D721Med (cell line): ENCODE measurements around the gene SKAP1.
A peak's percentile ranks its signal among the peaks of the same experiment; 100 is the strongest.

Experiments
- DNase-seq: peaks from one replicate; pipeline ENCODE4 v3.0.0; 2011; ENCODE audit warnings: low spot score; ENCODE audit not compliant: insufficient read length
- FAIRE-seq: peaks from 2 replicates; lab custom pipeline; 2011; peaks lifted over from hg19 to GRCh38; lab: Jason Lieb, UNC
- TF ChIP-seq, protein P1 (sequence below): IDR thresholded peaks from 2 replicates; pipeline ENCODE4 v1.5.1; 2012; ENCODE audit warnings: mild to moderate bottlenecking, control low read depth; ENCODE audit not compliant: insufficient read depth; ENCODE audit errors: missing control alignments

Gene SKAP1

DNA sequence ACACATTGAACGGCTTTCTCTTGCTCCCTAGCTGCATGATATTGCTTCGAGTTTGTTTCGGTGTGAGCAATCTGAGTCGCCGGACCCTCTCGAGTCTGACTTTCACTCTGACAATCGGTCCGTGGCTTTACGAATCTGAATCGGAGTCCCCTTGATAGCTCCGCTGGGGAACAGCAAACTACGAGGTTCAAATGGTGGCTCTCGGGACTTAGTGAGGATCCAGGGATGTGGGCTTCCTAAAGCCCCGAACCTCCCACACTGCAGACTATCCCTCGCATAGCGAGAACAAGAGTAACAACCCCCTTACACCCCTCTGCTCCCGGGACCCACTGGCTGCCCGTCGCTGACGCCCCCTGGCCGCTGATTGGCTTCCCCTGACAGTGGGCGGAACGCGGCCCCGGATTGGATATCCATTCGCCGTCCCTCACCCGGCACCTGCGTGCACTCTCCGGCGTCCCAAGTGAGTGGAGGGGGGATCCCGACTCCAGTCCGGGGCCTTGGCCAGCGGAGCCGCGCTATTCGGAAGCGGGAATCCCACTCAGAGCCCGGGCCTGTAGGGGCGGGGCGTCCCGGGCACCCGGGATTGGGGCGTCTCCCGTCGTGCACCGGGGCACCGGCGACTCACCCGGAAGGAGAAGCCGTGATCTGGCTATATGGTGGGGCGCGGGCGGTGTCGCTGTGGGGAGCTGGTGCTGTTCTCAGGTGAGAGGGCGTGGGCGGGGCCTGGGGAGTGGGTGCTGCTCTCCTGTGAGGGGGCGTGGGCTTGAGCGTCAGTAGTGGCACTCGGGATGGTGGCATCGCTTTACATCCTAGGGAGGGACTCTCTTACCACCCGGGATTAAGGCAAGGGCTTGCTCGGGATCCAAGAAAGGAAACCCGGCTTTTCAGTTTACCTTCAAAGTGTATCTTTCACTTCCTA is 322.6 kb downstream of the SKAP1 start, which contains the start of gene SNX11:
Gene SNX11 (plus strand): TSS at position 630 of the 919 bp plus-strand sequence. CDS start 4,278 bp downstream, outside the sequence.
- no peak for FAIRE-seq

DNA sequence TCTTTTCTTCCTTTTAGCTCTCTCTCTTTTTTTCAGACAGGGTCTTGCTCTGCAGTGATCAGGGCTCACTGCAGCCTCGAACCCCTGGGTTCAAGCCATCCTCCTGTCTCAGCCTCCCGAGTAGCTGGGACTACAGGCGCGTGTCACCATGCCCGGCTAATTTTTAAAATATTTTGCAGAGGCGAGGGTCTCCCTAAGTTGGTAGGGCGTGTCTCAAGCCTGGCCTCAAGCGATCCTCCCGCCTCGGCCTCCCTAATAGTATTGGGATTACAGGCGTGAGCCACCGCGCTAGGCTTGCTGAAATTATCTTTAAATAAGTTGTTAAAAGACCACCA is 323.2 kb downstream of the SKAP1 start:
- TF ChIP-seq, protein P1, sequence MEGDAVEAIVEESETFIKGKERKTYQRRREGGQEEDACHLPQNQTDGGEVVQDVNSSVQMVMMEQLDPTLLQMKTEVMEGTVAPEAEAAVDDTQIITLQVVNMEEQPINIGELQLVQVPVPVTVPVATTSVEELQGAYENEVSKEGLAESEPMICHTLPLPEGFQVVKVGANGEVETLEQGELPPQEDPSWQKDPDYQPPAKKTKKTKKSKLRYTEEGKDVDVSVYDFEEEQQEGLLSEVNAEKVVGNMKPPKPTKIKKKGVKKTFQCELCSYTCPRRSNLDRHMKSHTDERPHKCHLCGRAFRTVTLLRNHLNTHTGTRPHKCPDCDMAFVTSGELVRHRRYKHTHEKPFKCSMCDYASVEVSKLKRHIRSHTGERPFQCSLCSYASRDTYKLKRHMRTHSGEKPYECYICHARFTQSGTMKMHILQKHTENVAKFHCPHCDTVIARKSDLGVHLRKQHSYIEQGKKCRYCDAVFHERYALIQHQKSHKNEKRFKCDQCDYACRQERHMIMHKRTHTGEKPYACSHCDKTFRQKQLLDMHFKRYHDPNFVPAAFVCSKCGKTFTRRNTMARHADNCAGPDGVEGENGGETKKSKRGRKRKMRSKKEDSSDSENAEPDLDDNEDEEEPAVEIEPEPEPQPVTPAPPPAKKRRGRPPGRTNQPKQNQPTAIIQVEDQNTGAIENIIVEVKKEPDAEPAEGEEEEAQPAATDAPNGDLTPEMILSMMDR: no peak
- no peak for DNase-seq
- no peak for FAIRE-seq

More for the DNA sequence above, 322.6 kb downstream of the SKAP1 start, which contains the start of gene SNX11:
- peak; percentile 61 for DNase-seq
- TF ChIP-seq, protein P1: no peak

DNA sequence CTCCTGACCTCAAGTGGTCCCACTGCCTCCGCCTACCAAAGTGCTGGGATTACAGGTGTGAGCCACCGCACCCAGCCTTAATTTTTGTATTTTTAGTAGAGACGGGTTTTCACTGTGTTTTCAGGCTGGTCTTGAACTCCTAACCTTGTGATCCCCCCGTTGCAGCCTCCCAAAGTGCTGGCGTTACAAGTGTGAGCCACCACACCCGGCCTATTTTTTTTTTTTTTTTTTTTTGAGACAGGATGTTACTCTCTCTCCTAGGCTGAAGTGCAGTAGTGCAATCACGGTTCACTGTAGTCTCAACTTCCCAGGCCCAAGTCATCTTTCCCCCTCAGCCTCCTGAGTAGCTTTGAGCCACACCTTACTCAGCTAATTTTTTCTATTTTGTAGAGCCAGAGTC is 325.6 kb downstream of the SKAP1 start:
- DNase-seq (no peak), FAIRE-seq (no peak)
- TF ChIP-seq, protein P1: no peak

DNA sequence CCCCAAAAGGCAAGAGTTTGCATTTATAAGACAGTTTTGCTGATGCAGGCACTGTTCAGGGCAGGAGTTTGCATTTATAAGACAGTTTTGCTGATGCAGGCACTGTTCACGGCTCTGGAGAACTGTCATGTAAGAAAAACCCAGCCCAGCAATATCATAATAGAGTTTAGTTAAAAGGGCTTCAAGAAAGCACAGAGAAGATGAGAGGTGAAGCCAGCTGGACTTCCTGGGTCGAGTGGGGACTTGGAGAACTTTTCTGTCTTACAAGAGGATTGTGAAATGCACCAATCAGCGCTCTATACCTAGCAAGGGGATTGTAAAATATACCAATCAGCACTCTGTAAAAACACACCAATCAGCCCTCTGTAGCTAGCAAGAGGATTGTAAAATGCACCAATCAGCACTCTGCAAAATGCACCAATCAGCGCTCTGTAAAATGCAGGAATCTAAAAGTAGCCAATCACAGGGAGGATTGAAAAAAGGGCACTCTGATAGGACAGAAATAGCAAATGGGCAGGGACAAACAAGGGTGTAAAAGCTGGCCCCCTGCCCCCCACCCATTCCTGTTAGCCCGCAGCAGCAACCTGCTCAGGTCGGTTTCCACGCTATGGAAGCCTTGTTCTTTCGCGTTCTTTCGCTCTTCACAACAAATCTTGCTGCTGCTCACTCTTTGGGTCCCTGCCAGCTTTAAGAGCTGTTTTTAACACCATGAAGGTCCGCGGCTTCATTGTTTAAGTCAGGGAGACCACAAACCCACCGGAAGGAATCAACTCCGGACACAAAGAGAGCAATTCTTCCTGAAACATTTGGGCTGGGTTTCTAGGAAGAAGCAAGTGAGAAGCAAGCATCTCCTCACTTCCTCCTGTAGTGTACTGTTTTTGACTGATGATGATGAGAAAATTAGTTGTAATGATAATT is 327.0 kb downstream of the SKAP1 start:
- no peak for DNase-seq
- TF ChIP-seq, protein P1: no peak
- FAIRE-seq: no peak

DNA sequence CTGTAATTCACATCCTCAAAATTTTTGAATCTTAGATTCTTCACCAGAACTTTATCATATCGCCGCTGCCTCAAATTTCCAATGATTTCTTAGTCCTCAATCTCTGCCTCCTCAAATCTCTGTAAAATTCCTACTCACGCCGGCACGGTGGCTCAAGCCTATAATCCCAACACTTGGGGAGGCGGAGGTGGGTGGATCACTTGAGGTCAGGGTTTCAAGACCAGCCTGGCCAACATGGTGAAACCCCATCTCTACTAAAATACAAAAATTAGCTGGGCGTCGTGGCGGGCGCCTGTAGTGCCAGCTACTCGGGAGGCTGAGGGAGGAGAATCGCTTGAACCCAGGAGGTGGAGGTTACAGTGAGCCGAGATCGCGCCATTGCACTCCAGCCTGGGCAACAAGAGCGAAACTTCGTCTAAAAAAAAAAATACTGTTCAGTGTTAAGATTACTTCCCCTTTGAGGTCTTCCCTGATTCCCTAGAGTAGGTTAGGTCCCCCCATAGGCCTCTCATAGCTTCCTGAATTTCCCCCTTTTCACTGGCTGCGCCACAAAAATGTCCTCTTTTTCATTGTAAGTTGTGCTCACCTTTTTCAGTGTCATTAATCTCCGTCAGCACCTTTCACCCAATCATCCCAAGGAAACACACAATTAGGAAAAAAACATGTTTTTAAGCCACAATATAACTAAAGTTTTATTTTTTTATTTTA is 327.8 kb downstream of the SKAP1 start:
- DNase-seq (no peak), FAIRE-seq (no peak)
- TF ChIP-seq, protein P1: no peak

DNA sequence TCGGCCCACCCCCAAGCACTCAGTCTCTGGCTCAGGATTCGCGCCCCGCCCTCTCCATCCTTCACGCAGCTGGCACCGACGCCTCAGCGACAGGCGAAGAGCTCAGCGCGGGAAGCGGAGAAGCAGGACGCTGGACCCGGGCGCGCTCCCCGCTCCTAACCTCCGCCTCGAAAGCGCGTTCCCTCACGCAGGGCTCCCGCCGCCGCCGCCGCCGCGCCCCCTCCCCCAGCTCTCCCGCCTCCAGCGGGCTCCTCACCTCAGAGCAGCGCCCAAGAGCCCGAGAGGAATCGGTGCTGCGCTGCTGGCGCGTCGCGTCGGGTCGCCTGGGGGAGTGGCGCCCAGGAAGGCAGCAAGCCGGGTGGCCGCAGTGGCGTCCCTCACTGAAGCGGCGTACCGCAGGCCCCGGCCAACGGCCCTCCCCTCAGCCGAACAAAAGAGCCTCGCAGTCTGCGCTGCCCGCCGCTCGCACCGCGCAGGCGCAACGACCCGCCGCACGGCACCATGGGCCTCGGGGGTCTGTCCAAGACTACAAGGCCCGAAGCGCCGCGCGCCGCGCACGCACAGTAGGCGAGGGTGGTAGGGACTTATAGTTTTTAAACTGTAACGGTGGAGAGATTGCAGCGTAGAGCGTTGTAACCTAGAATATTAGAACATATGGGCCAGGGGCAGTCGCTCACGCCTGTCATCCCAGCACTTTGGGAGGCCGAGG is 328.8 kb downstream of the SKAP1 start, which contains the start of gene CBX1:
Gene CBX1 (minus strand): TSS at position 467 of the 709 bp plus-strand sequence. CDS start 24,474 bp downstream, outside the sequence.
- FAIRE-seq: no peak
- TF ChIP-seq, protein P1: no peak
- DNase-seq: peak; percentile 61
